ENCODE data around the gene NAALADL2. TPM values are rescaled to one million over a fixed set of nuclear protein-coding genes. Genes with fewer than 3 reads are reported as not detected.

The NAALADL2 gene
- total RNA-seq, 1 experiment from 2014 or later, result 1.6 TPM

DNA sequence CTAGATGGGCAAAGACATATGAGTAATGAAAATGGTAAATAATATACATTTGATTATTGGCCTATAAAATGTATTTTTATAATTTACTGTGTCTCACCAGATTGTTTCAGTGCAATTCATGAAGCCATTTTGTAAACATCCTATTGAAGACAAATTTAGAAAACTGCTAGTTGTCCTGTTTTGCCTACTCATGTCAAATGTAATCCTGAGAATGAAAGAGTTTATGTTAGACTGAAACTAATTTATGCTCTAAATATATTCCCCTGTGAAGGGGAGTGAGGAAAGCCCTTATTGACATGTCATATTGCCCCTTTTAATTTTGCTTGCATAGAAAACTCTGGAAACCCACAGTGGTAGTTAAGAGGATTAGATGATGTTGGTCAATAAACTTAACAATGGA is 610.0 kb downstream of the NAALADL2 start:
- Histone ChIP-seq H3K23ac (ENCODE audit: insufficient read length, low read depth, low read length) (no peak overlapping the region), H2BK120ac (ENCODE audit: low read depth, low read length, poor library complexity, severe bottlenecking) (no peak overlapping the region), H2BK20ac (ENCODE audit: low read depth, low read length, poor library complexity, severe bottlenecking) (no peak overlapping the region), H4K5ac (ENCODE audit: insufficient read length, low read depth, low read length) (no peak overlapping the region), H3K9ac (ENCODE audit: extremely low read depth, insufficient read length, low read length) (no peak overlapping the region), H3K27me3 (ENCODE audit: insufficient read depth, low read length) (no peaks in the 10 kb centered on the region), H3K4ac (ENCODE audit: low read depth, low read length) (no peak overlapping the region), H3K79me2 (ENCODE audit: insufficient read depth, low read length) (no peaks in the 10 kb centered on the region), H3K18ac (ENCODE audit: insufficient read length, low read depth, low read length) (no peak overlapping the region), H3K27ac (ENCODE audit: insufficient read length, low read depth, low read length) (no peak overlapping the region), H3K79me1 (ENCODE audit: insufficient read depth, low read depth, low read length, poor library complexity, severe bottlenecking) (no peaks in the 10 kb centered on the region), H4K91ac (ENCODE audit: insufficient read length, low read depth, low read length) (no peak overlapping the region), H3K14ac (ENCODE audit: insufficient read depth, low read length) (no peak overlapping the region), H3K4me2 (ENCODE audit: insufficient read depth, insufficient read length, low read length) (no peak overlapping the region), H3K56ac (ENCODE audit: insufficient read length, low read depth, low read length) (no peak overlapping the region), H3T11ph (ENCODE audit: low read length) (no peak overlapping the region), H2BK12ac (ENCODE audit: insufficient read length, low read depth, low read length) (no peak overlapping the region), H2BK5ac (ENCODE audit: insufficient read length, low read length) (no peak overlapping the region), H3K9me3 (ENCODE audit: control insufficient read depth, low read depth, low read length) (no peaks in the 10 kb centered on the region), H3K23me2 (ENCODE audit: insufficient read length, low read depth, low read length, poor library complexity, severe bottlenecking) (no peaks in the 10 kb centered on the region), H4K20me1 (ENCODE audit: control insufficient read depth, insufficient read depth, insufficient read length) (no peaks in the 10 kb centered on the region), H2BK15ac (ENCODE audit: low read depth, low read length) (no peak overlapping the region), H2AK5ac (ENCODE audit: insufficient read length, low read length) (no peak overlapping the region), H3K4me1 (ENCODE audit: insufficient read depth, low read length) (no peaks in the 10 kb centered on the region), H2AFZ (ENCODE audit: low read length) (no peak overlapping the region), H4K8ac (replicated peaks; ENCODE audit: insufficient read length, low read depth, low read length) (no peak overlapping the region)
- no peak for DNase-seq
- Mint-ChIP-seq H3K4me3 (no peak overlapping the region), H3K27me3 (ENCODE audit: low read depth) (no peaks in the 10 kb centered on the region), H3K27ac (no peak overlapping the region), H3K9me3 (no peaks in the 10 kb centered on the region), H3K4me1 (no peaks in the 10 kb centered on the region), H3K36me3 (ENCODE audit: insufficient read depth in 1 of 3, low read depth in 3 of 3) (no peaks in the 10 kb centered on the region)
- TF ChIP-seq, protein P1, sequence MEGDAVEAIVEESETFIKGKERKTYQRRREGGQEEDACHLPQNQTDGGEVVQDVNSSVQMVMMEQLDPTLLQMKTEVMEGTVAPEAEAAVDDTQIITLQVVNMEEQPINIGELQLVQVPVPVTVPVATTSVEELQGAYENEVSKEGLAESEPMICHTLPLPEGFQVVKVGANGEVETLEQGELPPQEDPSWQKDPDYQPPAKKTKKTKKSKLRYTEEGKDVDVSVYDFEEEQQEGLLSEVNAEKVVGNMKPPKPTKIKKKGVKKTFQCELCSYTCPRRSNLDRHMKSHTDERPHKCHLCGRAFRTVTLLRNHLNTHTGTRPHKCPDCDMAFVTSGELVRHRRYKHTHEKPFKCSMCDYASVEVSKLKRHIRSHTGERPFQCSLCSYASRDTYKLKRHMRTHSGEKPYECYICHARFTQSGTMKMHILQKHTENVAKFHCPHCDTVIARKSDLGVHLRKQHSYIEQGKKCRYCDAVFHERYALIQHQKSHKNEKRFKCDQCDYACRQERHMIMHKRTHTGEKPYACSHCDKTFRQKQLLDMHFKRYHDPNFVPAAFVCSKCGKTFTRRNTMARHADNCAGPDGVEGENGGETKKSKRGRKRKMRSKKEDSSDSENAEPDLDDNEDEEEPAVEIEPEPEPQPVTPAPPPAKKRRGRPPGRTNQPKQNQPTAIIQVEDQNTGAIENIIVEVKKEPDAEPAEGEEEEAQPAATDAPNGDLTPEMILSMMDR (conservative IDR thresholded peaks at IDR 0.05), result no peak

Measured in H9 (cell line).